Prostate gland (tissue), 2 donors: ENCODE measurements around the gene OPN4.

ENCODE experiments used
- POLR2A ChIP-seq: fragments of 450-650 bp; IDR thresholded peaks from one replicate; pipeline ENCODE4 v1.6.1; 2016; ENCODE audit warnings: antibody characterized with exemption, mild to moderate bottlenecking
- POLR2AphosphoS5 ChIP-seq: sonication (generic); formaldehyde crosslinking; IDR thresholded peaks from one replicate; pipeline ENCODE4 v1.6.1; 2017; ENCODE audit warnings: antibody characterized with exemption
- TF ChIP-seq, protein P1 (sequence below), 4 experiments: fragments of 200-600 bp in 2 of 4; fragments of 450-650 bp in 2 of 4; sonication (generic) in 2 of 4; IDR thresholded peaks; 1 replicate in 3 of 4; 2 replicates in 1 of 4; pipeline ENCODE4 v1.5.1; 2016 to 2019; ENCODE audit warnings: antibody characterized with exemption in 4 of 4, mild to moderate bottlenecking in 2 of 4, moderate library complexity in 2 of 4

DNA sequence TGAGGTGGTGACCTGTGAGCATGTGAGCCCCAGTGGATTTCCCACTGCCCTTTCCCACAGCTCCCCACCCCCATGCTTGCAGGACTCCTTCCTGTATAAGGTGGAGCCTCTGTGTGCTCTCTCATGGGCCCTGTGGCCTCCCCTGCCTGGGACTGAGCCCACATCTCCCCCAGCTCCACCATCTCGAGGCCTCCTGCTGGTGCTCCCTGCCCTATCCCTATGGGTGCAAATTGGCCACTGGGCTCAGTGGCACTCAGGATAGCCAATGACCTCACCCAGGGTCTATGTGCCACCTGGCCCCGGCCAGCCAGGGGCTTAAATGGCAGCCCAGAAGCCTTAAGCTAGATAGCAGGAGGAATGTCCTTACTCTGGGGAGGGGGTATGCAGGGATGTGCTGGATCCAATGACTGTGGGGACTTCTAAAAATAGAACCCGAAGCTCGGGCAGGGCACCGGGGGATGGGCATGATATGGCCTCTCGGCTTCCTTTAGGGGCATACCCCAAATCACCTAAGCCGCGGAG, 16.0 kb downstream of the OPN4 start:
- TF ChIP-seq, protein P1, sequence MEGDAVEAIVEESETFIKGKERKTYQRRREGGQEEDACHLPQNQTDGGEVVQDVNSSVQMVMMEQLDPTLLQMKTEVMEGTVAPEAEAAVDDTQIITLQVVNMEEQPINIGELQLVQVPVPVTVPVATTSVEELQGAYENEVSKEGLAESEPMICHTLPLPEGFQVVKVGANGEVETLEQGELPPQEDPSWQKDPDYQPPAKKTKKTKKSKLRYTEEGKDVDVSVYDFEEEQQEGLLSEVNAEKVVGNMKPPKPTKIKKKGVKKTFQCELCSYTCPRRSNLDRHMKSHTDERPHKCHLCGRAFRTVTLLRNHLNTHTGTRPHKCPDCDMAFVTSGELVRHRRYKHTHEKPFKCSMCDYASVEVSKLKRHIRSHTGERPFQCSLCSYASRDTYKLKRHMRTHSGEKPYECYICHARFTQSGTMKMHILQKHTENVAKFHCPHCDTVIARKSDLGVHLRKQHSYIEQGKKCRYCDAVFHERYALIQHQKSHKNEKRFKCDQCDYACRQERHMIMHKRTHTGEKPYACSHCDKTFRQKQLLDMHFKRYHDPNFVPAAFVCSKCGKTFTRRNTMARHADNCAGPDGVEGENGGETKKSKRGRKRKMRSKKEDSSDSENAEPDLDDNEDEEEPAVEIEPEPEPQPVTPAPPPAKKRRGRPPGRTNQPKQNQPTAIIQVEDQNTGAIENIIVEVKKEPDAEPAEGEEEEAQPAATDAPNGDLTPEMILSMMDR (IDR thresholded peaks at IDR 0.05), result no peak
- no peak for TF ChIP-seq POLR2AphosphoS5
- TF ChIP-seq POLR2A, result no peak
